ENCODE measurements around the gene ALPK3.

DNA sequence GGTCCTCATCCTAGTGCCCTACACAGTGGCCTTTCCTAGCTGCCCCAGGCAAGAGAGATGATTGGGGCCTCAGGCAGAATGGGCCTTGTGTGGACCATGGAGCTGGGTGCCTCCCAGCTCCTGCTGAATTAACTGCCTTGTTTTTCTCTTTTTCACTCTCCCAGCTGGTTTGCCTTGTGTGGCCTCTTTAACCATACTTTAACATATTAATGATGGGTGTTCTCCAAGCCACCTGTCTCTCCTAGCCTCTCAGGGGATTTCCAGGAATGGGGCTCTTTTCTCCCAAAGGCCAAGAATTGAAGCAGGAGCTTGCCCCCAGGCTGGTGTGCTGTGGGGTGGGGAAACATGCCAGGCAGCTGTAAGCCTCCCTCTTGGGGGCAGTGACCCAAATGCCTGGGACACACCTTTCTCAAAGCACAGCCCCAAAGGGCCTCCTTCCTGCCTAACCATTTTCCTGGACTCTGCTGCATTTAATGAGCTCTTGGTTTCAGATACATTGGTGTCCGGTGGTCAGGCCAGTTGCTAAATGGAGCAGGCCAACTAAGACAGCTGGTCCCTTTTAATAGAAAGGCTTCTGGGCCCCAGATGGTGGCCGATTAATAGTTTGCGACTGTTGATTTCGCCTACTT, 5.6 kb downstream of the ALPK3 start:
- TF ChIP-seq DDX20 (tag; IDR thresholded peaks at IDR 0.05; ENCODE audit: low read depth): no peak
- TF ChIP-seq, protein P1, sequence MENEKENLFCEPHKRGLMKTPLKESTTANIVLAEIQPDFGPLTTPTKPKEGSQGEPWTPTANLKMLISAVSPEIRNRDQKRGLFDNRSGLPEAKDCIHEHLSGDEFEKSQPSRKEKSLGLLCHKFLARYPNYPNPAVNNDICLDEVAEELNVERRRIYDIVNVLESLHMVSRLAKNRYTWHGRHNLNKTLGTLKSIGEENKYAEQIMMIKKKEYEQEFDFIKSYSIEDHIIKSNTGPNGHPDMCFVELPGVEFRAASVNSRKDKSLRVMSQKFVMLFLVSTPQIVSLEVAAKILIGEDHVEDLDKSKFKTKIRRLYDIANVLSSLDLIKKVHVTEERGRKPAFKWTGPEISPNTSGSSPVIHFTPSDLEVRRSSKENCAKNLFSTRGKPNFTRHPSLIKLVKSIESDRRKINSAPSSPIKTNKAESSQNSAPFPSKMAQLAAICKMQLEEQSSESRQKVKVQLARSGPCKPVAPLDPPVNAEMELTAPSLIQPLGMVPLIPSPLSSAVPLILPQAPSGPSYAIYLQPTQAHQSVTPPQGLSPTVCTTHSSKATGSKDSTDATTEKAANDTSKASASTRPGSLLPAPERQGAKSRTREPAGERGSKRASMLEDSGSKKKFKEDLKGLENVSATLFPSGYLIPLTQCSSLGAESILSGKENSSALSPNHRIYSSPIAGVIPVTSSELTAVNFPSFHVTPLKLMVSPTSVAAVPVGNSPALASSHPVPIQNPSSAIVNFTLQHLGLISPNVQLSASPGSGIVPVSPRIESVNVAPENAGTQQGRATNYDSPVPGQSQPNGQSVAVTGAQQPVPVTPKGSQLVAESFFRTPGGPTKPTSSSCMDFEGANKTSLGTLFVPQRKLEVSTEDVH (IDR thresholded peaks at IDR 0.05; ENCODE audit: low read depth, partially characterized antibody): no peak
- TF ChIP-seq, protein P2, sequence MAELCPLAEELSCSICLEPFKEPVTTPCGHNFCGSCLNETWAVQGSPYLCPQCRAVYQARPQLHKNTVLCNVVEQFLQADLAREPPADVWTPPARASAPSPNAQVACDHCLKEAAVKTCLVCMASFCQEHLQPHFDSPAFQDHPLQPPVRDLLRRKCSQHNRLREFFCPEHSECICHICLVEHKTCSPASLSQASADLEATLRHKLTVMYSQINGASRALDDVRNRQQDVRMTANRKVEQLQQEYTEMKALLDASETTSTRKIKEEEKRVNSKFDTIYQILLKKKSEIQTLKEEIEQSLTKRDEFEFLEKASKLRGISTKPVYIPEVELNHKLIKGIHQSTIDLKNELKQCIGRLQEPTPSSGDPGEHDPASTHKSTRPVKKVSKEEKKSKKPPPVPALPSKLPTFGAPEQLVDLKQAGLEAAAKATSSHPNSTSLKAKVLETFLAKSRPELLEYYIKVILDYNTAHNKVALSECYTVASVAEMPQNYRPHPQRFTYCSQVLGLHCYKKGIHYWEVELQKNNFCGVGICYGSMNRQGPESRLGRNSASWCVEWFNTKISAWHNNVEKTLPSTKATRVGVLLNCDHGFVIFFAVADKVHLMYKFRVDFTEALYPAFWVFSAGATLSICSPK (IDR thresholded peaks at IDR 0.05; ENCODE audit: borderline replicate concordance): no peak
- no peak for TF ChIP-seq MYC (IDR thresholded peaks at IDR 0.05; ENCODE audit: low read depth, low read length)
- no peak for TF ChIP-seq MYC (CRISPR knock-in tag; IDR thresholded peaks at IDR 0.05; ENCODE audit: borderline replicate concordance, low read depth)
- no peak for TF ChIP-seq RAD21 (CRISPR knock-in tag; conservative IDR thresholded peaks at IDR 0.05 in 1 of 2, IDR thresholded peaks at IDR 0.05 in 1 of 2)
- no peak for TF ChIP-seq NR2C1 (IDR thresholded peaks at IDR 0.05)
- no peak for TF ChIP-seq NR2C1 (tag; IDR thresholded peaks at IDR 0.05)
- TF ChIP-seq, protein P3, sequence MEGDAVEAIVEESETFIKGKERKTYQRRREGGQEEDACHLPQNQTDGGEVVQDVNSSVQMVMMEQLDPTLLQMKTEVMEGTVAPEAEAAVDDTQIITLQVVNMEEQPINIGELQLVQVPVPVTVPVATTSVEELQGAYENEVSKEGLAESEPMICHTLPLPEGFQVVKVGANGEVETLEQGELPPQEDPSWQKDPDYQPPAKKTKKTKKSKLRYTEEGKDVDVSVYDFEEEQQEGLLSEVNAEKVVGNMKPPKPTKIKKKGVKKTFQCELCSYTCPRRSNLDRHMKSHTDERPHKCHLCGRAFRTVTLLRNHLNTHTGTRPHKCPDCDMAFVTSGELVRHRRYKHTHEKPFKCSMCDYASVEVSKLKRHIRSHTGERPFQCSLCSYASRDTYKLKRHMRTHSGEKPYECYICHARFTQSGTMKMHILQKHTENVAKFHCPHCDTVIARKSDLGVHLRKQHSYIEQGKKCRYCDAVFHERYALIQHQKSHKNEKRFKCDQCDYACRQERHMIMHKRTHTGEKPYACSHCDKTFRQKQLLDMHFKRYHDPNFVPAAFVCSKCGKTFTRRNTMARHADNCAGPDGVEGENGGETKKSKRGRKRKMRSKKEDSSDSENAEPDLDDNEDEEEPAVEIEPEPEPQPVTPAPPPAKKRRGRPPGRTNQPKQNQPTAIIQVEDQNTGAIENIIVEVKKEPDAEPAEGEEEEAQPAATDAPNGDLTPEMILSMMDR (IDR thresholded peaks at IDR 0.05 in 2 of 3, conservative IDR thresholded peaks at IDR 0.05 in 1 of 3; ENCODE audit: insufficient read depth in 2 of 3, low read depth in 1 of 3, low read length in 3 of 3): no peak
- TF ChIP-seq TAF1 (IDR thresholded peaks at IDR 0.05; ENCODE audit: control insufficient read depth, extremely low read depth, insufficient read depth, low read length, severe bottlenecking): no peak
- TF ChIP-seq ZNF696 (CRISPR knock-in tag; conservative IDR thresholded peaks at IDR 0.05): no peak
- TF ChIP-seq, protein P4, sequence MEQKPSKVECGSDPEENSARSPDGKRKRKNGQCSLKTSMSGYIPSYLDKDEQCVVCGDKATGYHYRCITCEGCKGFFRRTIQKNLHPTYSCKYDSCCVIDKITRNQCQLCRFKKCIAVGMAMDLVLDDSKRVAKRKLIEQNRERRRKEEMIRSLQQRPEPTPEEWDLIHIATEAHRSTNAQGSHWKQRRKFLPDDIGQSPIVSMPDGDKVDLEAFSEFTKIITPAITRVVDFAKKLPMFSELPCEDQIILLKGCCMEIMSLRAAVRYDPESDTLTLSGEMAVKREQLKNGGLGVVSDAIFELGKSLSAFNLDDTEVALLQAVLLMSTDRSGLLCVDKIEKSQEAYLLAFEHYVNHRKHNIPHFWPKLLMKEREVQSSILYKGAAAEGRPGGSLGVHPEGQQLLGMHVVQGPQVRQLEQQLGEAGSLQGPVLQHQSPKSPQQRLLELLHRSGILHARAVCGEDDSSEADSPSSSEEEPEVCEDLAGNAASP (IDR thresholded peaks at IDR 0.05): no peak

Data from K562 (cell line).